NT2/D1 (cell line): ENCODE results near the gene FRMD4A.

Experiments used
- SUZ12 ChIP-seq: IDR thresholded peaks from 2 replicates; pipeline ENCODE4 v1.6.1; 2011; ENCODE audit not compliant: insufficient read length, insufficient read depth; ENCODE audit errors: extremely low read depth
- YY1 ChIP-seq: IDR thresholded peaks from 2 replicates; pipeline ENCODE4 v1.6.1; 2011; ENCODE audit not compliant: insufficient read length, insufficient read depth
- ZNF274 ChIP-seq: IDR thresholded peaks from 2 replicates; pipeline ENCODE4 v1.6.1; 2011; ENCODE audit warnings: mild to moderate bottlenecking, low read depth, low read length

DNA sequence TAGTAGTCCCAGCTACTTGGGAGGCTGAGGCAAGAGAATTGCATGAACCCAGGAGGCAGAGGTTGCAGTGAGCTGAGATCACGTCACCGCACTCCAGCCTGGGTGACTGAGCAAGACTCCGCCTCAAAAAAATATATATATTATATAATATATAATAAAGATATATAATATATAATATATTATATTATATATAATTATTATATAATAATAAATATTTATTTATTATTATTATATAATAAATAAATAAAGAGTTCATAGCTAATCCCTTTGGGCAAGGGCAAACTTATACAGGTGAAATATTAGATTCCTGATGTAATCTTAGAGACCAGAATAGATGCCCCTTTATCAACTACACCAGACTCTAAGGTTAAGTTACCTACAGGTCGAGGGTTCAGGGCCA, 558.7 kb downstream of the FRMD4A start:
- TF ChIP-seq YY1 (no peak), ZNF274 (no peak), SUZ12 (no peak)
